AG04450 (cell line): ENCODE measurements around the gene SEPHS2. TPM values are rescaled to one million over a fixed set of nuclear protein-coding genes. Genes with fewer than 3 reads are reported as not detected.

Experiments
- CTCF ChIA-PET: fragments of 300-600, 350-600 bp; formaldehyde crosslinking; extraction: SDS; loops from one replicate; lab custom pipeline; 2022; ENCODE audit warnings: antibody characterized with exemption, inconsistent platforms; lab: Charles Lee
- POLR2A ChIA-PET: fragments of 350-600 bp; formaldehyde crosslinking; extraction: SDS; loops from one replicate; lab custom pipeline; 2021; ENCODE audit warnings: antibody characterized with exemption, inconsistent platforms; lab: Yijun Ruan, JAX
- DNase-seq: peaks from one replicate; pipeline ENCODE4 v3.0.0-alpha.2; 2011; ENCODE audit warnings: low read depth, low spot score
- H3K27ac ChIP-seq: one replicate; pipeline ENCODE4 v1.5.1; 2012; ENCODE audit warnings: low read depth, low read length, control low read depth
- H3K27me3 ChIP-seq: one replicate; pipeline ENCODE4 v1.6.0; 2012; ENCODE audit warnings: low read length; ENCODE audit not compliant: control insufficient read depth, insufficient read depth
- H3K4me3 ChIP-seq: 2 replicates; pipeline ENCODE4 v1.5.1; 2011; ENCODE audit warnings: mild to moderate bottlenecking, low read depth, low read length, control low read depth
- H3K9me3 ChIP-seq: 2 replicates; pipeline ENCODE4 v1.5.1; 2012; ENCODE audit warnings: low read length; ENCODE audit not compliant: control insufficient read depth, insufficient read depth
- polyA plus RNA-seq: library from polyadenylated mRNA; depleted of rRNA; stranded (reverse); fragments of >200 nt; gene quantifications from 2 replicates; pipeline ENCODE4 v1.2.3, GENCODE V29; 2011
- TF ChIP-seq, protein P1 (sequence below): IDR thresholded peaks from 2 replicates; pipeline ENCODE4 v1.5.1; 2011; ENCODE audit warnings: low read depth, low read length, control low read depth, inconsistent platforms

The SEPHS2 gene
- polyA plus RNA-seq, 1 experiment: 47.1 TPM

DNA sequence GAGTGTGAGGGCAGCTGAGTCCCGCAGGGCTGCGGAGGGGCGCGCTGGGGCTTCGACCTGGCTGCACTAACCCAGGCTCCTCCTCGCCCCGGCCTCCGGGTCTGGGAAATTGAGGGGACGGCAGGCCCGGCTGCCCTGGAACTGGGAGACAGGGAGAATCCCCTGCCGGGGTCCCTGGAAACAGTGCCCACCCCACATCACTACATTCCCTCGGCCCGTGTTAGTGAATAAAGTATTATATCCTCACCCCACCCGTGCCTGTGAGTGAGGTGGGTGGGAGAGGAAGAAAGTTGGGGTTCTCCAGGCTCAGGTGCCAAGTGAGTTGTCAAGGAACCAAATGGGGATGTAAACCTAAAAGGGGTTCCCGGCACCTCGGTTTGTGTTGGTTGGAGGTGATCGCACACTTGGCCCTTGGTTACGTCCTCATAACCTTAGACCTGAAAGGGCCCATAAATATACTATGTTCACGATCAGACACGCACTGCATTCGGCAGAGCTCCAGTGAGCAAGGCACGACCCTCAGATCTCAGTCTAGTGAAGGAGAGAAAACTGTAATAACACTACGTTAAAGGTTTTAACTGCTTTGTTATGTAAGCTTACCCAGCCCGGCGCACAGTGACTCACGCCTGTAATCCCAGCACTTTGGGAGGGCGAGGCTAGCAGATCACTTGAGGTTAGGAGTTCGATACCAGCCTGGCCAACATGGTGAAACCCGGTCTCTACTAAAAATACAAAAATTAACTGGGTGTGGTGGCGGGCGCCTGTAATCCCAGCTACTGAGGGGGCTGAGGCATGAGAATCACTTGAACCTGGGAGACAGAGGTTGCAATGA lies 27.1 kb downstream of the SEPHS2 start:
- no peak for DNase-seq
- Histone ChIP-seq H3K27me3 (no peaks in the 10 kb centered on the region), H3K4me3 (peak overlapping the region; percentile 60), H3K27ac (no peak overlapping the region), H3K9me3 (no peaks in the 10 kb centered on the region)
- TF ChIP-seq, protein P1, sequence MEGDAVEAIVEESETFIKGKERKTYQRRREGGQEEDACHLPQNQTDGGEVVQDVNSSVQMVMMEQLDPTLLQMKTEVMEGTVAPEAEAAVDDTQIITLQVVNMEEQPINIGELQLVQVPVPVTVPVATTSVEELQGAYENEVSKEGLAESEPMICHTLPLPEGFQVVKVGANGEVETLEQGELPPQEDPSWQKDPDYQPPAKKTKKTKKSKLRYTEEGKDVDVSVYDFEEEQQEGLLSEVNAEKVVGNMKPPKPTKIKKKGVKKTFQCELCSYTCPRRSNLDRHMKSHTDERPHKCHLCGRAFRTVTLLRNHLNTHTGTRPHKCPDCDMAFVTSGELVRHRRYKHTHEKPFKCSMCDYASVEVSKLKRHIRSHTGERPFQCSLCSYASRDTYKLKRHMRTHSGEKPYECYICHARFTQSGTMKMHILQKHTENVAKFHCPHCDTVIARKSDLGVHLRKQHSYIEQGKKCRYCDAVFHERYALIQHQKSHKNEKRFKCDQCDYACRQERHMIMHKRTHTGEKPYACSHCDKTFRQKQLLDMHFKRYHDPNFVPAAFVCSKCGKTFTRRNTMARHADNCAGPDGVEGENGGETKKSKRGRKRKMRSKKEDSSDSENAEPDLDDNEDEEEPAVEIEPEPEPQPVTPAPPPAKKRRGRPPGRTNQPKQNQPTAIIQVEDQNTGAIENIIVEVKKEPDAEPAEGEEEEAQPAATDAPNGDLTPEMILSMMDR: no peak
- CTCF ChIA-PET: interaction anchor here (0.5 to 2.0 kb wide), 5 partner anchors 9 to 305 kb away, joined by 3 to 13 read pairs (median 4); partner anchors contain the start of genes DCTPP1, GDPD3 and ZNF771
- POLR2A ChIA-PET: interaction anchor here (0.6 to 2.0 kb wide), 11 partner anchors 9 to 327 kb away, joined by 3 to 13 read pairs (median 4); partner anchors contain the start of genes DCTPP1, SEPHS2, TBX6 and ZNF48

GRCh38 chr16:30417529-30418349 lies 27.9 kb downstream of the SEPHS2 start:
- peak; percentile 80 for DNase-seq
- no peak overlapping the region for H3K27ac ChIP-seq
- TF ChIP-seq, protein P1: 0 out of 2 replicates have a peak, but pooled peaks have one; percentile 10
- peak overlapping the region; percentile 60 for H3K4me3 ChIP-seq
- H3K27me3 ChIP-seq: no peaks in the 10 kb centered on the region
- ChIA-PET POLR2A (interaction anchor here (0.6 to 2.0 kb wide), 12 partner anchors 8 to 578 kb away, joined by 3 to 13 read pairs (median 4); partner anchors contain the start of genes DCTPP1, SEPHS2, TBX6 and ZNF48), CTCF (interaction anchor here (0.5 to 2.0 kb wide), 5 partner anchors 9 to 50 kb away, joined by 3 to 13 read pairs (median 4); partner anchors contain the start of genes DCTPP1 and ZNF771)
- no peaks in the 10 kb centered on the region for H3K9me3 ChIP-seq

GRCh38 chr16:30416624-30417528 lies 28.8 kb downstream of the SEPHS2 start:
- DNase-seq: no peak
- CTCF ChIA-PET: interaction anchor here (0.5 to 2.0 kb wide), 5 partner anchors 8 to 51 kb away, joined by 3 to 13 read pairs (median 4); partner anchors contain the start of genes DCTPP1 and ZNF771
- TF ChIP-seq, protein P1: no peak
- Histone ChIP-seq H3K27ac (no peak overlapping the region), H3K9me3 (no peaks in the 10 kb centered on the region), H3K27me3 (no peaks in the 10 kb centered on the region), H3K4me3 (peak overlapping the region; percentile 60)
- POLR2A ChIA-PET: interaction anchor here (0.6 to 2.0 kb wide), 10 partner anchors 8 to 577 kb away, joined by 3 to 13 read pairs (median 6); partner anchors contain the start of genes DCTPP1, SEPHS2, TBX6 and ZNF688

- Histone ChIP-seq H3K27me3 (no peaks in the 10 kb centered on the region), H3K27ac (no peak overlapping the region), H3K9me3 (no peaks in the 10 kb centered on the region), H3K4me3 (no peak overlapping the region)
- DNase-seq: no peak
- CTCF ChIA-PET: interaction anchor here (1.0 kb wide), 1 partner anchor 14 kb away, joined by 4 read pairs; the partner anchor contains the start of gene DCTPP1
- TF ChIP-seq, protein P1: no peak
- POLR2A ChIA-PET: interaction anchor here (0.7 kb wide), 1 partner anchor 43 kb away, joined by 7 read pairs; no protein-coding TSS in a partner anchor
Observed at GRCh38 chr16:30416047-30416603, 29.5 kb downstream of the SEPHS2 start.
